BE2C (cell line): Measurements from ENCODE around the gene INAVA.

Experiments
- DNase-seq: peaks from one replicate; pipeline ENCODE4 v3.0.0-alpha.2; 2020
- H3K27me3 ChIP-seq: fragments of 250-450 bp; sonication (Bioruptor Pico); 2 replicates; pipeline ENCODE4 v1.5.1; 2020; ENCODE audit warnings: mild to moderate bottlenecking
- H3K36me3 ChIP-seq: fragments of 250-450 bp; sonication (Bioruptor Pico); 2 replicates; pipeline ENCODE4 v1.5.1; 2020; ENCODE audit warnings: mild to moderate bottlenecking
- H3K4me1 ChIP-seq: fragments of 250-450 bp; sonication (Bioruptor Pico); 2 replicates; pipeline ENCODE4 v1.5.1; 2020
- H3K4me3 ChIP-seq: 2 replicates; pipeline ENCODE4 v1.5.1; 2011; ENCODE audit warnings: low read depth, low read length
- H3K9me3 ChIP-seq: fragments of 250-450 bp; sonication (Bioruptor Pico); 2 replicates; pipeline ENCODE4 v1.5.1; 2020
- TF ChIP-seq, protein P1 (sequence below): IDR thresholded peaks from 2 replicates; pipeline ENCODE4 v1.5.1; 2012; ENCODE audit warnings: mild to moderate bottlenecking, low read depth, low read length

Gene INAVA

DNA sequence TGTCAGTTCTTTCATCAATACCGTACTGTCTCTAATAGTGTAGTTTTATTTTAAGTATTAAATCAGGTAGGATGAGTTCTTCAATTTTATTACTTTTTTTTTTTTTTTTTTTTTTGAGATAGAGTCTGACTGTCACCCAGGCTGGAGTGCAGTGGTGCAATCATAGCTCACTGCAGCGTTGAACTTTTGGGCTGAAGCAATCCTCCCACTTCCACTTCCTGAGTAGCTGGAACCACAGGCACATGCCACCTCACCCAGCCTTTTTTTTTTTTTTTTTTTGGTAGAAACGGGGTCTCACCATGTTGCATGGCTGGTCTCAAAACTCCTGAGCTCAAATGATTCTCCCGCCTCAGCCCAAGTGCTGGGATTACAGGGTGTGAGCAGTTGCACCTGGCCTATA lies 44.3 kb downstream of the INAVA start:
- TF ChIP-seq, protein P1, sequence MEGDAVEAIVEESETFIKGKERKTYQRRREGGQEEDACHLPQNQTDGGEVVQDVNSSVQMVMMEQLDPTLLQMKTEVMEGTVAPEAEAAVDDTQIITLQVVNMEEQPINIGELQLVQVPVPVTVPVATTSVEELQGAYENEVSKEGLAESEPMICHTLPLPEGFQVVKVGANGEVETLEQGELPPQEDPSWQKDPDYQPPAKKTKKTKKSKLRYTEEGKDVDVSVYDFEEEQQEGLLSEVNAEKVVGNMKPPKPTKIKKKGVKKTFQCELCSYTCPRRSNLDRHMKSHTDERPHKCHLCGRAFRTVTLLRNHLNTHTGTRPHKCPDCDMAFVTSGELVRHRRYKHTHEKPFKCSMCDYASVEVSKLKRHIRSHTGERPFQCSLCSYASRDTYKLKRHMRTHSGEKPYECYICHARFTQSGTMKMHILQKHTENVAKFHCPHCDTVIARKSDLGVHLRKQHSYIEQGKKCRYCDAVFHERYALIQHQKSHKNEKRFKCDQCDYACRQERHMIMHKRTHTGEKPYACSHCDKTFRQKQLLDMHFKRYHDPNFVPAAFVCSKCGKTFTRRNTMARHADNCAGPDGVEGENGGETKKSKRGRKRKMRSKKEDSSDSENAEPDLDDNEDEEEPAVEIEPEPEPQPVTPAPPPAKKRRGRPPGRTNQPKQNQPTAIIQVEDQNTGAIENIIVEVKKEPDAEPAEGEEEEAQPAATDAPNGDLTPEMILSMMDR = no peak
- H3K27me3 ChIP-seq = peaks cover 3% of the 10 kb centered on the region
- DNase-seq = no peak
- H3K9me3 ChIP-seq = no peaks in the 10 kb centered on the region
- H3K4me1 ChIP-seq = no peaks in the 10 kb centered on the region
- no peaks in the 10 kb centered on the region for H3K36me3 ChIP-seq
- no peak overlapping the region for H3K4me3 ChIP-seq

DNA sequence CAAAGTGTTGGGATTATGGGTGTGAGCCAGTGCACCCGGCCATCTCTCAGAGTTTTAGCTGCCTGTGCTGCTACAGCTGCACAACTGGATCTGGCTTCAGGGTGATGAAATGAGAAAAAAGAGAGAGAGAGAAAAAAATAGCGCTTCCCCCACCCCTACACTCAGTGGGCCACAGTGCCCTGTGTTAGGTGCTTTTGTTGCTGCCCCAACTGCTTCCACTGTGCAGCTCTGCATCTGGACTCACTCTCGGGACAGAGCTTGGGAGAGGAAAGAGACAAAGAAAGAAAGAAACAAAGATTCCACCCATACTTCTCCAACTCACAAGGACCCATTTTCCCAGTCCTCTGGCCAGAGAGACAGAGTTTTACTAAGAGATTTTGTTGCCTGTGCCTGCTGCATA lies 50.4 kb downstream of the INAVA start:
- Histone ChIP-seq H3K27me3 (peaks cover 7% of the 10 kb centered on the region), H3K36me3 (no peaks in the 10 kb centered on the region), H3K4me1 (no peaks in the 10 kb centered on the region), H3K9me3 (no peaks in the 10 kb centered on the region), H3K4me3 (no peak overlapping the region)
- TF ChIP-seq, protein P1 = no peak
- no peak for DNase-seq

DNA sequence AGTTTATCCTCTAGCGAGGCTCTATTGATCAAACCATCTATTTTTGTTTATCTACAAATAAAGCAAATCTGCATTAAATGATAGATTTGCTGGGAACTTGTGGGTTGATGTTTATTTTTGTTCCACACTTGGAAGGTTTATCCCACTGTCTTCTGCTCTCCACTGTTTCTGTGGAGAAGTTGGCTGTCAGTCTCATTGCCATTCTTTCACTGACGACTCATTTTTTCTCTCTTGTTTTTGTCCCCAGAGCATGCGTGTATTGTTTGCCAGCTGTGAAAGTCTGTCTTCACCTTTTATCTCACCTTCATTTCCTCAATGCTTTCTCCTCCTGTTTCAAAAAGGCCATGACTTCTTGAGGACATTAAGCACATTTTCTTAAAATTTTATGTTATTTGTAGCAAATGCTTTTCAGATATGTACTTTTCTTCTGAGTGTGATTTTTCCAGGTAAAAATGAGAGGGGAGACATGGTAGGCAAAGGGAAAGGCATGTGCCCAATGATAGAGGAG lies 52.4 kb downstream of the INAVA start:
- no peaks in the 10 kb centered on the region for H3K36me3 ChIP-seq
- H3K9me3 ChIP-seq = no peaks in the 10 kb centered on the region
- no peak overlapping the region for H3K4me3 ChIP-seq
- no peak for DNase-seq
- H3K4me1 ChIP-seq = no peaks in the 10 kb centered on the region
- H3K27me3 ChIP-seq = peaks cover 7% of the 10 kb centered on the region
- TF ChIP-seq, protein P1 = no peak

DNA sequence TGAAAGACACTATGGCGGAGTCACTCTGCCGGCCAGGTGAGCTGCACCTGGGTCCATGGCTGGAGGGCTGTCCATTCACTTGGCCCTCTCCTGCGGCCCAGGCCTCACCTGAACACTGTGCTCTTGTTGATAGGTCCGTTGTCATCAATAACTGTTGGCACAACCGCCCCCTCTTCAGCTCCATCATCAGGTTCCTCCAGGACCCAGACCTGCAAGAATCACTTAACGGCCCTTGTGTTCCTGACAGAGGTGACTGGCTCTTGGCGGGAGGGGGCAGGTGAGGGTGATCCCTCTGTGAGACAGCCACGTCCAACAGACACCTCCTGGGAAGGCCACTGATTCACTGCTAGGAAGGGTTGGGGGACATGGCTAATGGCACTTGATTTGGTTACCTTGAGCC lies 54.9 kb downstream of the INAVA start:
- Histone ChIP-seq H3K9me3 (no peaks in the 10 kb centered on the region), H3K4me1 (no peaks in the 10 kb centered on the region), H3K27me3 (peaks cover 7% of the 10 kb centered on the region; the same call in 1 of the 2 replicates), H3K4me3 (no peak overlapping the region), H3K36me3 (no peaks in the 10 kb centered on the region)
- no peak for DNase-seq
- TF ChIP-seq, protein P1 = no peak

DNA sequence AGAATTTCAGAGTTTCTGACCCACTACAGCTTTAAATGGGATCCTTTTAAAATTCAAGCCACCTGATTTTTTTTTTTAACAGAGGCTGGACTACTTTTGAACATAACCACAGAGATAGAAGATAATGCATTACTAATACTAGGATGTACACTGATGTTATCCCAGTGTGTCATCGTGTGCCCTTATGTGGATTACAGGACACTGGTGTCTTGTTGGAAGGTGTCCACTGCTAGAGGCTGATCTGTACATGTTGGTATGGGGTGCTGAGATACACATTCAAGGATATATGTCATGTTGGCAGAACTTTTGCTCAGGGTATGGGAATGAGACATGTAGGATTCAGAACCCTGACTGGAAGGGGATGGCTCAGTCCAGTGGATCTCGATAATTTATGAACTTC lies 56.3 kb downstream of the INAVA start:
- TF ChIP-seq, protein P1 = no peak
- Histone ChIP-seq H3K4me3 (no peak overlapping the region), H3K36me3 (no peaks in the 10 kb centered on the region), H3K9me3 (no peaks in the 10 kb centered on the region), H3K4me1 (no peaks in the 10 kb centered on the region), H3K27me3 (peaks cover 3% of the 10 kb centered on the region)
- DNase-seq = no peak

DNA sequence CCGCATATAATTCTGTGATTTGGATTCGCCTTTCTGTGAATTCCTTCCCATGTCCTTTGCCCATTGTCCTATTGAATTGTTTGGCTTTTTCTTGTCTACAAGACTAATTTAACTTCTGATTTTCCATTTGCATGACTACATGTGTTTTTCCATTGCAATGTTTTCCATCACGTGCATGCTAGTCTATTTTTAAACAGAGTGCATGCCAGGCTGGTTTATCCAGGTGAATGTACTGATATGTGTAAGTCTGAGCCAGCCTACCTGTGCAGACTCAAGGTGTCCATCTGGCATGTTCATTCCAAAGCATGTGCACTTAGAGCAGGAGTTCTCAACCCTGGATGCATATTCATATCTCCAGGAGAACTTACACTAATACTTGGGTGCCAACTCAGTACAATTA lies 59.7 kb downstream of the INAVA start:
- Histone ChIP-seq H3K4me1 (no peaks in the 10 kb centered on the region), H3K4me3 (no peak overlapping the region), H3K36me3 (no peaks in the 10 kb centered on the region), H3K27me3 (peaks cover 3% of the 10 kb centered on the region), H3K9me3 (no peaks in the 10 kb centered on the region)
- TF ChIP-seq, protein P1 = no peak
- no peak for DNase-seq
